Gastroesophageal sphincter (tissue), 4 donors: ENCODE data around the gene LIN28B. TPM values are rescaled to one million over a fixed set of nuclear protein-coding genes. Genes with fewer than 3 reads are reported as not detected.
"Not testable (repeated sequence)": the region's sequence is repeated elsewhere in the genome, so short reads cannot be mapped to it uniquely, and the experiment has no call there.

Source experiments
- ATAC-seq: fragments of 150-250 bp; one replicate; pipeline ENCODE4 v1.9.1; 2016; ENCODE audit warnings: mild to moderate bottlenecking, moderate library complexity
- H3K27ac ChIP-seq, 4 donors: fragments of 200-600 bp; sonication (generic) in 3 of 4; 1 replicate in 3 of 4; 2 replicates in 1 of 4; pipeline ENCODE4 v1.5.1; 2016 to 2019
- H3K27me3 ChIP-seq: fragments of 200-600 bp; sonication (generic); one replicate; pipeline ENCODE4 v1.5.1; 2019
- H3K36me3 ChIP-seq, 2 donors: fragments of 200-600 bp; sonication (generic); one replicate each; pipeline ENCODE4 v1.5.1; 2019; ENCODE audit warnings: control low read depth in 1 of 2
- H3K4me1 ChIP-seq, 3 donors: fragments of 200-600 bp; sonication (generic); 1 replicate in 2 of 3; 2 replicates in 1 of 3; pipeline ENCODE4 v1.5.1; 2016 to 2019; ENCODE audit warnings: control low read depth in 2 of 3
- H3K4me3 ChIP-seq, 2 donors: fragments of 200-600 bp; sonication (generic); one replicate each; pipeline ENCODE4 v1.5.1; 2019; ENCODE audit warnings: mild to moderate bottlenecking in 1 of 2, moderate library complexity in 1 of 2
- H3K9me3 ChIP-seq, 3 donors: fragments of 200-600 bp; sonication (generic); one replicate each; pipeline ENCODE4 v1.5.1; 2017 to 2019; ENCODE audit warnings: control low read depth in 2 of 3
- CTCF ChIP-seq, 4 experiments: fragments of 200-600 bp in 2 of 4; fragments of 450-650 bp in 2 of 4; sonication (generic) in 1 of 4; IDR thresholded peaks; one replicate each; pipeline ENCODE4 v1.5.1; 2017 to 2019; ENCODE audit warnings: antibody characterized with exemption in 4 of 4, mild to moderate bottlenecking in 2 of 4, moderate library complexity in 2 of 4
- EP300 ChIP-seq: sonication (generic); formaldehyde crosslinking; IDR thresholded peaks from one replicate; pipeline ENCODE4 v1.6.1; 2017; ENCODE audit warnings: antibody characterized with exemption, mild to moderate bottlenecking
- POLR2A ChIP-seq, 2 donors: fragments of 450-650 bp; IDR thresholded peaks; one replicate each; pipeline ENCODE4 v1.6.1; 2017; ENCODE audit warnings: antibody characterized with exemption in 2 of 2, mild to moderate bottlenecking in 2 of 2, moderate library complexity in 1 of 2
- POLR2AphosphoS5 ChIP-seq: sonication (generic); formaldehyde crosslinking; IDR thresholded peaks from one replicate; pipeline ENCODE4 v1.6.1; 2017; ENCODE audit warnings: antibody characterized with exemption
- WGBS, 2 donors: methylation state at CpG; one replicate each; pipeline ENCODE4 v1.1.5; 2018; ENCODE audit warnings: low coverage in 1 of 2; 5-methylcytosine and 5-hydroxymethylcytosine counted together
- total RNA-seq, 4 donors: library from RNA; depleted of rRNA; stranded (reverse); fragments of >200 nt; gene quantifications; one replicate each; pipeline ENCODE4 v1.1.0, GENCODE V29; 2016

The LIN28B gene
- total RNA-seq, 4 donors from 2014 or later, result not detected

- H3K27ac ChIP-seq, result no peak overlapping the region
- no peaks in the 10 kb centered on the region for H3K4me1 ChIP-seq
- H3K27me3 ChIP-seq, result no peaks in the 10 kb centered on the region
- ATAC-seq, result no peak
- no peak overlapping the region for H3K4me3 ChIP-seq
- TF ChIP-seq CTCF (IDR thresholded peaks at IDR 0.05) (no peak), EP300 (no peak), POLR2A (IDR thresholded peaks at IDR 0.05) (no peak), POLR2AphosphoS5 (no peak)
- WGBS, 2 donors, result 76 to 92% methylated on average over 2 of the region's 2 CpGs
- no peaks in the 10 kb centered on the region for H3K36me3 ChIP-seq
- no peaks in the 10 kb centered on the region for H3K9me3 ChIP-seq
These were observed 13.1 kb downstream of the LIN28B start for GRCh38 chr6:104969785-104970581.

GRCh38 chr6:104973404-104973803 is 16.5 kb downstream of the LIN28B start:
- Histone ChIP-seq H3K27ac (no peak overlapping the region), H3K4me1 (no peaks in the 10 kb centered on the region), H3K9me3 (no peaks in the 10 kb centered on the region), H3K4me3 (no peak overlapping the region), H3K36me3 (no peaks in the 10 kb centered on the region), H3K27me3 (no peaks in the 10 kb centered on the region)
- ATAC-seq, result no peak
- 14 to 20% methylated on average over 3 of the region's 3 CpGs for WGBS, 2 donors
- TF ChIP-seq POLR2AphosphoS5 (no peak), POLR2A (IDR thresholded peaks at IDR 0.05) (no peak), EP300 (no peak), CTCF (IDR thresholded peaks at IDR 0.05) (no peak)

- no peak overlapping the region for H3K4me3 ChIP-seq
- H3K27me3 ChIP-seq, result no peaks in the 10 kb centered on the region
- WGBS, 2 donors, result 80 to 88% methylated on average over 5 of the region's 5 CpGs
- H3K27ac ChIP-seq, result no peak overlapping the region
- ATAC-seq, result no peak
- H3K4me1 ChIP-seq, result no peaks in the 10 kb centered on the region
- TF ChIP-seq EP300 (no peak), CTCF (IDR thresholded peaks at IDR 0.05) (no peak), POLR2A (IDR thresholded peaks at IDR 0.05) (no peak), POLR2AphosphoS5 (no peak)
- H3K9me3 ChIP-seq, result no peaks in the 10 kb centered on the region
- H3K36me3 ChIP-seq, result no peaks in the 10 kb centered on the region
These were observed 26.4 kb downstream of the LIN28B start for GRCh38 chr6:104983296-104983695.

GRCh38 chr6:104983776-104984175 is 26.9 kb downstream of the LIN28B start:
- no peaks in the 10 kb centered on the region for H3K4me1 ChIP-seq
- H3K27me3 ChIP-seq, result no peaks in the 10 kb centered on the region
- TF ChIP-seq CTCF (IDR thresholded peaks at IDR 0.05) (no peak), POLR2AphosphoS5 (no peak), POLR2A (IDR thresholded peaks at IDR 0.05) (no peak), EP300 (no peak)
- H3K27ac ChIP-seq, result no peak overlapping the region
- no peak overlapping the region for H3K4me3 ChIP-seq
- no peaks in the 10 kb centered on the region for H3K9me3 ChIP-seq
- no peak for ATAC-seq
- WGBS, 2 donors, result 72 to 83% methylated on average over 2 to 4 of the region's 4 CpGs
- no peaks in the 10 kb centered on the region for H3K36me3 ChIP-seq

GRCh38 chr6:104984831-104985230 is 27.9 kb downstream of the LIN28B start:
- 80 to 89% methylated on average over 1 of the region's 1 CpG for WGBS, 2 donors

GRCh38 chr6:104985875-104986274 is 29.0 kb downstream of the LIN28B start:
- H3K4me3 ChIP-seq, H3K36me3 ChIP-seq, H3K27me3 ChIP-seq, H3K27ac ChIP-seq, H3K9me3 ChIP-seq, H3K4me1 ChIP-seq, ATAC-seq: not testable (repeated sequence)
- 71 to 79% methylated on average over 3 to 4 of the region's 4 CpGs for WGBS, 2 donors

More at GRCh38 chr6:104984831-104985230, 27.9 kb downstream of the LIN28B start:
- no peak for ATAC-seq
- no peak for TF ChIP-seq POLR2A (IDR thresholded peaks at IDR 0.05)
- no peak for TF ChIP-seq EP300
- TF ChIP-seq CTCF (IDR thresholded peaks at IDR 0.05), result no peak
- TF ChIP-seq POLR2AphosphoS5, result no peak
- Histone ChIP-seq H3K27me3 (no peaks in the 10 kb centered on the region), H3K4me1 (no peaks in the 10 kb centered on the region), H3K36me3 (no peaks in the 10 kb centered on the region), H3K9me3 (no peaks in the 10 kb centered on the region), H3K27ac (no peak overlapping the region), H3K4me3 (no peak overlapping the region)
